Thyroid gland (tissue), 4 donors: Measurements from ENCODE around the gene ASIC2.

Experiments
- CTCF ChIP-seq, 6 experiments: fragments of 200-600 bp in 3 of 6; fragments of 450-650 bp in 3 of 6; sonication (generic) in 3 of 6; IDR thresholded peaks; one replicate each; pipeline ENCODE4 v1.5.1; 2016 to 2019; ENCODE audit warnings: antibody characterized with exemption in 6 of 6, mild to moderate bottlenecking in 2 of 6, inconsistent platforms in 1 of 6, moderate library complexity in 1 of 6
- POLR2A ChIP-seq, 2 donors: fragments of 450-650 bp; IDR thresholded peaks; one replicate each; pipeline ENCODE4 v1.6.1; 2017; ENCODE audit warnings: antibody characterized with exemption in 2 of 2, mild to moderate bottlenecking in 2 of 2, moderate library complexity in 1 of 2

- TF ChIP-seq CTCF (IDR thresholded peaks at IDR 0.05) (no peak), POLR2A (IDR thresholded peaks at IDR 0.05) (no peak)
Measured at GRCh38 chr17:33086041-33086440, 207.1 kb downstream of the ASIC2 start.
